PC-3 (cell line): ENCODE results near the gene ZNF514.

Source experiments
- EZH2phosphoT487 ChIP-seq: fragments of 300-600 bp; sonication (generic); IDR thresholded peaks from 2 replicates; pipeline ENCODE4 v1.6.1; 2018; ENCODE audit warnings: mild to moderate bottlenecking, antibody characterized with exemption, low read length, borderline replicate concordance
- TF ChIP-seq, protein P1 (sequence below): fragments of 300-600 bp; sonication (generic); conservative IDR thresholded peaks from 2 replicates; pipeline ENCODE4 v1.5.1; 2017; ENCODE audit warnings: antibody characterized with exemption, low read depth, mild to moderate bottlenecking, low read length

DNA sequence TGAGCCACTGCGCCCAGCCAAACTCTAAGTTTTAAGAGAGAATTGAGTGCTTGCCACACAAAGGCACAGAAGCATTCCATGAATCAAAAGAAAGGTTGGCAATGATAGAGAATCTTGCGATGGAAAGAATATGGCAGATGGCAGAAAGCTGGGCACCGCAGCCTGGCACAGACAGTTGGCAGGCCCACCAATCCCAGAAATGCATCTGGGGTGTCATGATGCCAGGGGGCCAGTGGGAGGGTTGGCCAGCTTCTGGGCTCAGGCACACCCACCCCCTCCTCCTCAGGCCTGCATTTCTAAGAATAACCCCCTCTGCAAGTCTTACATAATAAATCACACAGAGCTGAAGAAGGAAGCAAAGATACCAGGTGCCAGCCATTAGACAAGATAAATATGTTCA is 25.5 kb upstream of the ZNF514 start:
- TF ChIP-seq, protein P1, sequence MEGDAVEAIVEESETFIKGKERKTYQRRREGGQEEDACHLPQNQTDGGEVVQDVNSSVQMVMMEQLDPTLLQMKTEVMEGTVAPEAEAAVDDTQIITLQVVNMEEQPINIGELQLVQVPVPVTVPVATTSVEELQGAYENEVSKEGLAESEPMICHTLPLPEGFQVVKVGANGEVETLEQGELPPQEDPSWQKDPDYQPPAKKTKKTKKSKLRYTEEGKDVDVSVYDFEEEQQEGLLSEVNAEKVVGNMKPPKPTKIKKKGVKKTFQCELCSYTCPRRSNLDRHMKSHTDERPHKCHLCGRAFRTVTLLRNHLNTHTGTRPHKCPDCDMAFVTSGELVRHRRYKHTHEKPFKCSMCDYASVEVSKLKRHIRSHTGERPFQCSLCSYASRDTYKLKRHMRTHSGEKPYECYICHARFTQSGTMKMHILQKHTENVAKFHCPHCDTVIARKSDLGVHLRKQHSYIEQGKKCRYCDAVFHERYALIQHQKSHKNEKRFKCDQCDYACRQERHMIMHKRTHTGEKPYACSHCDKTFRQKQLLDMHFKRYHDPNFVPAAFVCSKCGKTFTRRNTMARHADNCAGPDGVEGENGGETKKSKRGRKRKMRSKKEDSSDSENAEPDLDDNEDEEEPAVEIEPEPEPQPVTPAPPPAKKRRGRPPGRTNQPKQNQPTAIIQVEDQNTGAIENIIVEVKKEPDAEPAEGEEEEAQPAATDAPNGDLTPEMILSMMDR = no peak
- TF ChIP-seq EZH2phosphoT487 = no peak
